Activated T-cell treated with anti-CD3 and anti-CD28 coated beads, Interleukin-2, amount 50 U/mL, for 4 hours (primary cell): ENCODE measurements around the gene FLG. TPM values are rescaled to one million over a fixed set of nuclear protein-coding genes. Genes with fewer than 3 reads are reported as not detected.

ENCODE experiments used
- ATAC-seq, 2 donors: fragments of 200-7000 bp; cut with Tn5 transposase; one replicate each; pipeline ENCODE4 v1.10.0; 2021
- DNase-seq: peaks from one replicate; pipeline ENCODE4 v3.0.0-alpha.2; 2020
- H3K27me3 Mint-ChIP-seq: one replicate; pipeline ENCODE4 v1.8.0; 2021; ENCODE audit warnings: low read depth, mixed read lengths
- H3K36me3 Mint-ChIP-seq: one replicate; pipeline ENCODE4 v1.8.0; 2022; ENCODE audit warnings: mixed read lengths; ENCODE audit not compliant: insufficient read depth
- H3K4me1 Mint-ChIP-seq: one replicate; pipeline ENCODE4 v1.8.0; 2021; ENCODE audit warnings: low read depth, mixed read lengths
- H3K4me3 Mint-ChIP-seq: one replicate; pipeline ENCODE4 v1.8.0; 2021; ENCODE audit warnings: mild to moderate bottlenecking, moderate library complexity, mixed read lengths
- H3K9me3 Mint-ChIP-seq: one replicate; pipeline ENCODE4 v1.8.0; 2021; ENCODE audit warnings: mixed read lengths
- total RNA-seq, 3 donors: library from RNA; stranded (reverse); gene quantifications; one replicate each; pipeline ENCODE4 v1.2.1, GENCODE V29; 2021

The FLG gene
- not detected for total RNA-seq

DNA sequence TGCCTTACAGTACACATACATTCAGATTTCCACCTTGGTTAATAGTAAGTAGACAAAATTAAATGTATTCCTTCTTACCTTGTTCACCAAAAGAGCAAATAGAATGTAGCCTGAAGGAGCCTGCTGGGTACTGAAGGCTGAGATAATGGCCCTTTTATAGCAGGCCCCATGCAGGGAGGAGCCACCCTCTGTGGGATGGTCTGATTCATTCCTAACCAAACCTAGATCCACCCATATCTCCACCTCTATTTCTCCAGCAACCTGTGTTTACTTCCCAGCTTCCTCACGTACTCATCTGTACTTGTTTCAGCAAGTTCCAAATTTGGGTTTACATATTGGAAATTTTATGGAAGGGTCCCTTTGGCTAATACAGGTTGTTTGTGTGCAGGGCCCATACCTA, at the start of gene FLG:
FLG (minus strand) TSS at position 129 of the 400 bp plus-strand sequence. CDS start 9,783 bp downstream, outside the sequence.
- no peaks in the 10 kb centered on the region for H3K9me3 Mint-ChIP-seq
- H3K4me1 Mint-ChIP-seq = no peaks in the 10 kb centered on the region
- H3K4me3 Mint-ChIP-seq = no peak within 1 kb of the TSS
- H3K36me3 Mint-ChIP-seq = no peaks in the 10 kb centered on the region
- DNase-seq (no peak), ATAC-seq (no peak)
- H3K27me3 Mint-ChIP-seq = peaks cover 4% of the 10 kb centered on the region

DNA sequence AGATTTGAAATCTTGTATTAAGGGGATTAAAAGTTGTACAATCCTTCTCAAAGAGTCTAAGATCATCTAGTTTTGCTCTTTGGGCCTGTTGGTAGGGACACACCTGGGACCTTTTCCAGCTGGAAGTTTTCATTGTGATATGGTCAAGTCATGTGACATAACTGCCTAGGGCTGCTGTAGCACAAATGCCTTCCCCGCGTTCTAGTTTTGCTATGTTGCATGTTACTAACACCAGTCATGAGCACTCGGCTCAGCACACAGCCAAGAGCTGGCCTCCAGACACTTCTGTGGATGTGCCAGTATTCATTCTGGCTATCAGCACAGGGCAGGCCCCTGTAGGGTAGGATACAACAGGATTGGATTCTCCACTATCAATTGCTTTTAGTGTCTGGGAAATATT, 49.4 kb upstream of the FLG start:
- Mint-ChIP-seq H3K9me3 (peaks cover 5% of the 10 kb centered on the region), H3K27me3 (no peaks in the 10 kb centered on the region), H3K4me1 (no peaks in the 10 kb centered on the region), H3K36me3 (no peaks in the 10 kb centered on the region), H3K4me3 (no peak overlapping the region)
- DNase-seq = no peak
- ATAC-seq = no peak

DNA sequence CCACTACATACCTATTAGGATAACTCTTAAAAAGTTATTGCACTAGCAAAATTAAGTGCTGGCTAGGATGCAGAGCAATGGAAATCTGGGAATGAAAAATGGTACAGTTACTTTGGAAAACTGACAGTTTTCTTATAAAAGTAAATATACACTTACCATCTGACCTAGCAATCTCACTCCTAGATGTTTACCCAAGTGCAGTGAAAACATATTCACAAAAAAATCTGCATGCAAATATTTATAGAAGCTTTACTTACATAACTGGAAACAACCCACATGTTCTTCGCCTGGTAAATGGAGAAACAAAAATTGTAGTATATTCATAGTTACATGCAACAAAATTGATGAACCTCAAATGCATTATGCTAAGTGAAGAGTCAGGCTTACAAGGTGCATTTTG, 47.6 kb upstream of the FLG start:
- H3K9me3 Mint-ChIP-seq = peaks cover 14% of the 10 kb centered on the region
- ATAC-seq = no peak
- H3K4me1 Mint-ChIP-seq = no peaks in the 10 kb centered on the region
- H3K4me3 Mint-ChIP-seq = no peak overlapping the region
- H3K27me3 Mint-ChIP-seq = peaks cover 1% of the 10 kb centered on the region
- H3K36me3 Mint-ChIP-seq = no peaks in the 10 kb centered on the region
- no peak for DNase-seq

DNA sequence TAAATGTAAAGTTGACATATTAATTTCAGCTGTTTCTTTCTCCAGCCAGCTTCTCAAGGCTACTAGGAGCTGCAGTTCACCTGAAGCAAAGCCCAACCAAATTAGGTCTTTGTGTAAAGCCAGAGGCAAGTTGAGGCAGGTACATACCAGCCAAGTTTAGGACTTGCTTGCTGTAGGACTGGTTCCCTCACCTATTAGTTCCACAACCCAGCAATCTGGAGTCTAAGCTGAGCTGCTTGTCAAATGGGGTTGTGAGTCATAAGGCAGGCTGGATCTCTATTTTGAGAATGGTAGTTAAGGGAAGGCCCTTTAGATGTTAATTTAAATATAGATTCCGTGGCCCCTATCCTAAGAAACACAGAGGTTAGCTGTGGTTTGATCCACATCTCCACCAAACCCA, 42.4 kb upstream of the FLG start:
- DNase-seq (no peak), ATAC-seq (no peak)
- no peaks in the 10 kb centered on the region for H3K36me3 Mint-ChIP-seq
- no peak overlapping the region for H3K4me3 Mint-ChIP-seq
- H3K9me3 Mint-ChIP-seq = peaks cover 14% of the 10 kb centered on the region
- no peaks in the 10 kb centered on the region for H3K4me1 Mint-ChIP-seq
- H3K27me3 Mint-ChIP-seq = peaks cover 10% of the 10 kb centered on the region

DNA sequence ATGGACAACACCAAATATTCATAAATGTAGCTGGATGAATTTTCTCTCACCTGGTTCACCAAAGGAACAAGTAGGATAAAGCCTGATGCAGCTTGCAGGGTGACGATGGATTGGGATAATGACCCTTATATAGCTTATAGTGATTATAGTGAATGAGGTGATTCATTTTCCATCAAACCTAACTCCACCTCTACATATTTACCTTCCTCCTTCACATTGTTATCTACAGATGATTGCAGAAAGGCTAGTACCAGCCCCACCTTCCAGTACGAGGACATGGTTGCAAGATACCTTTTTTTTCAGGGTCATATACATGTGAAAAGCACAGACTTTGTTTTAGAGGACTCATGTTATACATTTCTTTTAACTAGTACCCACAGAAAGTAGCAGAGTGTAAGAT, 34.9 kb upstream of the FLG start, which contains the start of gene FLG2:
FLG2 (minus strand) TSS at position 101 of the 400 bp plus-strand sequence. CDS start 1,122 bp downstream, outside the sequence.
- H3K4me1 Mint-ChIP-seq = no peaks in the 10 kb centered on the region
- ATAC-seq (no peak), DNase-seq (no peak)
- H3K9me3 Mint-ChIP-seq = no peaks in the 10 kb centered on the region
- no peaks in the 10 kb centered on the region for H3K36me3 Mint-ChIP-seq
- H3K27me3 Mint-ChIP-seq = peaks cover 3% of the 10 kb centered on the region
- H3K4me3 Mint-ChIP-seq = no peak within 1 kb of the TSS

DNA sequence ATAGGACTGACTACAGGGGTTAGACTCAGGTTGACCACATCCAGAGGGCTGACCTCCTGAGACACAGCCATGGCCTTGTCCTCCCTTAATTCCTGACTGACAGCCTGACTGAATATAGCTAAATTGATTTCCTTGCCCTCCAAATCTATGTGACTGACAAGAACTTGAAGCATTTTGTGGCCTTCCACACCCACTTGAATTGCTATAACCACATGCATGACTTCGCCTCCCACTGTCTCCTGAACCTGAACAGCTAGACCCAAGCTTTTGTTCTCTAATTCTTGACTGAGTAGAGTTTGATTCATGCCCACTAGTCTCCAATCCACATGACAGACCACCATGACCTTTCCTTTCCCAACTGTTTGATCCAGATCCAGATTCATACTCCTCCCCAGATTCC, 31.7 kb upstream of the FLG start:
- no peaks in the 10 kb centered on the region for H3K4me1 Mint-ChIP-seq
- H3K36me3 Mint-ChIP-seq = no peaks in the 10 kb centered on the region
- H3K27me3 Mint-ChIP-seq = peaks cover 8% of the 10 kb centered on the region
- ATAC-seq = no peak
- H3K4me3 Mint-ChIP-seq = no peak overlapping the region
- no peak for DNase-seq
- H3K9me3 Mint-ChIP-seq = no peaks in the 10 kb centered on the region

DNA sequence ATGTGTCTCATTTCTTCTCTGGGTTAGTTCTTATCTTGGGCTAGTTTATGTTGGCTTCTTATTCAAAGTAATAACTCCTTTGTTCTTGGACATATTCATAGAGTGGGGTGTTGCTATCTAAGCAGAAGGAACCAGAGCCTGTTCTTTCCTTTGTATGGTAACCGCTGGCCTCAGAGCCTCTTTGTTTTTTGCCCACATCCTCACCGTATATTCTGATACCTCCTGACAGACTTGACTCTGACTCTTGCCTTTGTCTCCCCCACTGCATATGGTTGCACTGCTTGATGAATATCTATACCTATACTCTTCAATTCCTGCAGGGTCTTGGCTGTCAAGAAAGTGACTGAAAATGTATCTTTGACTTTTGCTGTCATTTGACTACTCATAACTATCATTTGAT, 24.6 kb upstream of the FLG start:
- ATAC-seq (no peak), DNase-seq (no peak)
- Mint-ChIP-seq H3K36me3 (no peaks in the 10 kb centered on the region), H3K9me3 (no peaks in the 10 kb centered on the region), H3K4me3 (no peak overlapping the region), H3K27me3 (peaks cover 8% of the 10 kb centered on the region), H3K4me1 (no peaks in the 10 kb centered on the region)

DNA sequence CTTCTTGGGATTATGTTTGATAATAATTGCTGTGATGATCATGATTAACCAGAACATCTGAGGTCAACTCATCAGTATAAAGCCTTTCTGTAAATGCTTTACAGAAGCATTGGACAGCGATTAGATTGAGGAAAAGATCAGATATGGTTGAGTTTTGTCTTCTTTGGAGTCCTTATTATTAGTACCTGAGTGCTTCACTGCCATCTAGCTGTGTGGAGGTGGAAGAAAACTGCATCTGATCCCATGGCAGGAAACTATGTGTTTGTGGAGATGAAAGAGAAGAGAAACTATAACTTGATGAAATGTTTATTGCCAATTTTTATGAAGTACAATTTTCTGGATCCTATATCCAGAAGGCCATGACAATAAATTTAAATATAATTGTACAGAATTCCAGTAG, 23.4 kb upstream of the FLG start:
- H3K4me3 Mint-ChIP-seq = no peak overlapping the region
- DNase-seq = no peak
- no peak for ATAC-seq

DNA sequence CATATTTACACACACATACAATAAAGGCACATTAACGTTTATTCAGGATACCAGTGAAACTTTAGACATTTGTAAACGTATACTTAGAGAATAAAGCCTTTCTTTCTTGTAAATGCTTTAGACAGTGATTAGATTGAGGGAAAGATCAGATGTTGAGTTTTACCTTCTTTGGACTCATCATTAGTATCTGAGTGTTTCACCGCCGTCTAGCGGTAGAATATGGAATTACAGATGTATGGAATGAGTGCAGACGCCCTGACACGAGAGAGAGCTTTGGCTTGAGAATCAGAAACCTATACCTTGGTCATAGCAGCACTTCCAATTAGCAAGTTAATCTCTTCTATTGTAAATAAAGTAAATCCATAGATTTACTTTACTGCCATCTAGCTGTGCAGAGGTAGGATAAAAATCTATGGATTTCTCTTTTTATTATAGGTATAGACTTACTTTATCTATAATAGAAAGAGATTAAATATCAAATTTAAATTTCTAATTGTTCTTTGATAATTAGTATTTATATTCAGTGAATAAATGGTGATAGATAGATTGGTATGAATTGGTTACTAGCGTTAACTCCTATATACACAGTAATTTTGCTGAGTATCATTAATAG, 22.2 kb upstream of the FLG start:
- Mint-ChIP-seq H3K4me1 (no peaks in the 10 kb centered on the region), H3K27me3 (peaks cover 8% of the 10 kb centered on the region), H3K4me3 (no peak overlapping the region), H3K9me3 (no peaks in the 10 kb centered on the region), H3K36me3 (no peaks in the 10 kb centered on the region)
- peak; percentile 31 for DNase-seq
- ATAC-seq = peak in 1 of 2 donors; percentile 72

More for the DNA sequence above, 23.4 kb upstream of the FLG start:
- Mint-ChIP-seq H3K27me3 (peaks cover 6% of the 10 kb centered on the region), H3K4me1 (no peaks in the 10 kb centered on the region), H3K9me3 (no peaks in the 10 kb centered on the region), H3K36me3 (no peaks in the 10 kb centered on the region)

DNA sequence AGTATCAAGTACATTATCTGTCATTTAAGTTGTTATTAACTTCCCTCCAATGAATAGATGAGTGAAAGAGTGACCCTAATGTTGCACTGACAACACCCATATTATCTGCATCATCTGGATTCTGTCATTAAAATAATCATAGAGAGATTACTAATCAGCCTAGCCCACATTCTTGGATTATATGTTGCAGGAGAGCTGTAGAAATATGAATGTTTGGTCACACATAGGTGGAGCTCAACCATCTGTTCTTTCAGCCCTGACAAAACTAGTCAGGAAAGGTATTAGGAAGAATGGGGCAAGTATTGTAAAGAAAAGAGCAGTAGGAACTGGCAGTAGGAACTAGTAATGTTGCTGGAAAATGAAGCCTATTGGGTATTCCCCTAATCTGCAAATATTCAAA, 19.4 kb upstream of the FLG start:
- H3K9me3 Mint-ChIP-seq = no peaks in the 10 kb centered on the region

DNA sequence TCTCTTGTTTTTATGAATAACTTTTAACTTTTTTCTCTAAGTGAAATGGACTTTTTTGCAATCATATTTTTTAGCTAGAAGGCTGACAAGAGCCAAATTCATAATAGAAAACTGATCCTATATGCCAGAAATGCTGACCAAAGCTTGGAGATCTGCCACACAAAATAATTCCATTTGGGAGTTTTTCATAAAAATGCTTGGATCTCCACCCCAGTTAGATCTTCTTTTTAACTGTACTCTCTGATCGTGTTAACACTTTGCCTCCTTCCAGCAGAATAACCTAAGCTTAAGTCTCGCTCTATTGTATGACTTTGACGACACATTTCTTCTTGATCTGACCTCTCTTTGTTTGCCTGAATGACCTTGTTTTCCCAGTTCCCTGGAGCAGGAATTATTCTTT, 18.0 kb upstream of the FLG start:
- H3K27me3 Mint-ChIP-seq = peaks cover 21% of the 10 kb centered on the region
- no peak for DNase-seq
- H3K9me3 Mint-ChIP-seq = no peaks in the 10 kb centered on the region
- ATAC-seq = no peak
- H3K4me3 Mint-ChIP-seq = no peak overlapping the region
- H3K36me3 Mint-ChIP-seq = no peaks in the 10 kb centered on the region
- H3K4me1 Mint-ChIP-seq = no peaks in the 10 kb centered on the region

More for the DNA sequence above, 19.4 kb upstream of the FLG start:
- Mint-ChIP-seq H3K36me3 (no peaks in the 10 kb centered on the region), H3K4me1 (no peaks in the 10 kb centered on the region), H3K4me3 (no peak overlapping the region), H3K27me3 (peaks cover 18% of the 10 kb centered on the region)
- no peak for DNase-seq
- no peak for ATAC-seq

DNA sequence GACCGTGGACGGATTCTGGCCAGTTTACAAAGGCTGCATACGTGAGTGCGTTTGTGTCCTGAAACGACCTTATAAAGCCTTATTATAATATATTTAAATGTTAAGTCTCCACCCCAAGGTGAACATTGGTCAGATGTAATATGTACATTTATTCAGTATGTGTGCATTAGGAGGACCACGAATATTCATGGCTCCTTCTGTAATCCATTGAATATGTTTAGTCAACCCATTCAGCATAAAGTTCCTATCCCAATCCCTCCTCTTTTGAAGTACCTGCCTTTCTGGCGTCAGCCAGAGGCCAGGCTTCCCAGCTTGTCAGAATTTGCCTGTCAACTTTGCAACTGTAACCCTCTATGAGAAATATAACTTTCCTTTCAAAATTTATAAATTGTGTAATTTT, 10.4 kb upstream of the FLG start:
- Mint-ChIP-seq H3K4me1 (no peaks in the 10 kb centered on the region), H3K9me3 (no peaks in the 10 kb centered on the region), H3K4me3 (no peak overlapping the region), H3K36me3 (no peaks in the 10 kb centered on the region), H3K27me3 (peaks cover 19% of the 10 kb centered on the region)
- no peak for DNase-seq
- no peak for ATAC-seq

DNA sequence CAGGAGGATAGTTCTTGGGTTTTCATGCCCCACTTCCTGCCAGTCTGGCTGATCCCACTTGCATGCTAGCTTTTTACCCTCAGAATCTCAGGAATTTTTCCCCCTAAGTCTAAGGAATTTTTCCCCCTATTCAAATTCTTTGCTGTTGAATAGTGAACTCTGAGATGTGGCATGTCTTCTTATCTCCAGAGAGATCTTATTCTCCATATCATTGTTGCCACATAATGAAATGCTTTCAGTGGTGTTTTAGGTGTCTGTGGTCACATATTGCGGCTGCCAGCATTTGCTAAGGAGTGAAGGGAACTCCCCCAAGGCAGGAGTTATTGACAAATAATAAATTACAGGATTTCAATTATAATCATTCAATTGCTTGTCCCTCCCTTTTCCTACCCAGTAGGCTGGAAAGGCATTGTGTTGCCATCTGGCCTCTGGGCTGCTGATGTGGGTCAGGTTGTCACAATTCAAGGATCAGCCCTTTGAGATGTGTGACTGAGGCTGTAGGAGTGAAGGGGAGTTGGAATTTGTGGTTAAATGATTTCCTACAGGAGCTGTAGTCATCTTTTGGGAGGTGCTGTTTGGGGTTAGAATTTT, 3.9 kb upstream of the FLG start:
- H3K9me3 Mint-ChIP-seq = no peaks in the 10 kb centered on the region
- peaks cover 2% of the 10 kb centered on the region for H3K27me3 Mint-ChIP-seq
- DNase-seq = no peak
- H3K4me3 Mint-ChIP-seq = no peak overlapping the region
- ATAC-seq = no peak
- H3K4me1 Mint-ChIP-seq = no peaks in the 10 kb centered on the region
- H3K36me3 Mint-ChIP-seq = no peaks in the 10 kb centered on the region

DNA sequence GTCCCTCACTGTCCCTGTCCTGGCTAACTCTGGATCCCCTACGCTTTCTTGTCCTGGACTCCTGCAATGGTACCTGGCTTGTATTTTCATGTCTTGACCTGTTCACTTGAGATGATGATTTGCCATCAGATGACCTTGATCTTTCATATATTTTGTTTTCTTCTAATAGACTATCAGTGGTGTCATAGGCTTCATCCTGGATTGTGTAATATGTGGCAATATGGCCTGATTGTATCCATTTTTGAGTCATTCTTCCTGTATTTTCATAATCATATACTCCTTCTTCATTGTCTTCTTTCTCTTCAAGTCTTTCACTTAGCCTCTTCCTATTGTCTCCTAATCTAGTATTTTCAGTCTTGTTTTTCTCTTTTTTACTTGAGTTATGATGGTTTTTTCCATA, 11.1 kb downstream of the FLG start:
- DNase-seq (no peak), ATAC-seq (no peak)
- Mint-ChIP-seq H3K4me1 (no peaks in the 10 kb centered on the region), H3K27me3 (peaks cover 14% of the 10 kb centered on the region), H3K36me3 (no peaks in the 10 kb centered on the region), H3K4me3 (no peak overlapping the region), H3K9me3 (peaks cover 3% of the 10 kb centered on the region)

DNA sequence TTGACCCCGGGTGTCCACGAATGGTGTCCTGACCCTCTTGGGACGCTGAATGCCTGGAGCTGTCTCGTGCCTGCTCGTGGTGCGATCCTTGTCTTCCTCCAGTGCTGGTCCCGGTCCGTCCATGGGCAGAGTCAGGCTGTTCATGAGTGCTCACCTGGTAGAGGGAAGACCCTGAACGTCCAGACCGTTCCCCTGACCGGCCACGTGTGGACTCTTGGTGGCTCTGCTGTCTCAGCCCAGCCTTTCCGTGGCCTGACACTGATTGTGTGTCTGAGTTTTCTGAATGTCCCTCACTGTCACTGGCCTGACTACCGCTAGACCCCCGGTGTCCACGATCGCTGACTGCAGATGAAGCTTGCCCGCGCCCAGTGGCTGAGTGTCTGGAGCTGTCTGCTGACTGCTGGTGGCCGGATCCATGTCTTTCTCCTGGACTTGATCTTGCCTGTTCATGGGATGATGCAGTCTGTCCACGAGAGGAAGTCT, 11.7 kb downstream of the FLG start:
- ATAC-seq (no peak), DNase-seq (no peak)
- Mint-ChIP-seq H3K36me3 (no peaks in the 10 kb centered on the region), H3K4me1 (no peaks in the 10 kb centered on the region), H3K9me3 (peaks cover 3% of the 10 kb centered on the region), H3K4me3 (no peak overlapping the region), H3K27me3 (peaks cover 14% of the 10 kb centered on the region)
